Duodenal mucosa (tissue), 2 donors: Measurements from ENCODE around the gene HTT-AS.

Experiments
- H3K27ac ChIP-seq: one replicate; pipeline ENCODE4 v1.7.0; 2013; ENCODE audit warnings: low read depth, low read length
- H3K27me3 ChIP-seq, 2 donors: one replicate each; pipeline ENCODE4 v1.7.0; 2013; ENCODE audit warnings: low read length in 2 of 2, control low read depth in 1 of 2; ENCODE audit not compliant: insufficient read depth in 2 of 2, control insufficient read depth in 1 of 2
- H3K36me3 ChIP-seq, 2 donors: one replicate each; pipeline ENCODE4 v1.7.0; 2013; ENCODE audit warnings: low read length in 2 of 2, control low read depth in 1 of 2; ENCODE audit not compliant: insufficient read depth in 2 of 2, control insufficient read depth in 1 of 2
- H3K4me1 ChIP-seq, 2 donors: one replicate each; pipeline ENCODE4 v1.7.0; 2013; ENCODE audit warnings: low read length in 2 of 2, control low read depth in 1 of 2; ENCODE audit not compliant: insufficient read depth in 2 of 2, control insufficient read depth in 1 of 2
- H3K4me3 ChIP-seq, 2 donors: one replicate each; pipeline ENCODE4 v1.7.0; 2013; ENCODE audit warnings: low read length in 2 of 2, low read depth in 1 of 2
- H3K9ac ChIP-seq, 2 donors: one replicate each; pipeline ENCODE4 v1.7.0; 2013; ENCODE audit warnings: low read length in 2 of 2, low read depth in 1 of 2
- H3K9me3 ChIP-seq, 2 donors: one replicate each; pipeline ENCODE4 v1.7.0; 2013; ENCODE audit warnings: low read length in 2 of 2, control low read depth in 1 of 2; ENCODE audit not compliant: control insufficient read depth in 1 of 2

Gene HTT-AS

GRCh38 chr4:3073158-3074077, 920 bp downstream of the HTT-AS start:
- Histone ChIP-seq H3K36me3 (no peaks in the 10 kb centered on the region), H3K9ac (peak overlapping the region; percentile 25 to 61), H3K4me1 (peaks cover 12 to 15% of the 10 kb centered on the region in 2 donors), H3K27ac (peak overlapping the region; percentile 10), H3K27me3 (no peaks in the 10 kb centered on the region), H3K9me3 (no peaks in the 10 kb centered on the region), H3K4me3 (peak overlapping the region; percentile 77 to 81)

- Histone ChIP-seq H3K9me3 (no peaks in the 10 kb centered on the region), H3K36me3 (no peaks in the 10 kb centered on the region), H3K4me3 (no peak overlapping the region), H3K9ac (no peak overlapping the region), H3K27me3 (no peaks in the 10 kb centered on the region), H3K27ac (no peak overlapping the region), H3K4me1 (peaks cover 12% of the 10 kb centered on the region in 2 donors)
These were observed 2.5 kb downstream of the HTT-AS start for GRCh38 chr4:3071811-3072210.

GRCh38 chr4:3070709-3071500, 3.4 kb downstream of the HTT-AS start:
- H3K9ac ChIP-seq: no peak overlapping the region
- H3K4me3 ChIP-seq: no peak overlapping the region
- no peaks in the 10 kb centered on the region for H3K27me3 ChIP-seq
- H3K27ac ChIP-seq: no peak overlapping the region
- peaks cover 3 to 6% of the 10 kb centered on the region in 2 donors for H3K4me1 ChIP-seq
- H3K9me3 ChIP-seq: no peaks in the 10 kb centered on the region
- H3K36me3 ChIP-seq: no peaks in the 10 kb centered on the region

- H3K9ac ChIP-seq: no peak overlapping the region
- H3K9me3 ChIP-seq: no peaks in the 10 kb centered on the region
- no peaks in the 10 kb centered on the region for H3K27me3 ChIP-seq
- H3K27ac ChIP-seq: no peak overlapping the region
- no peaks in the 10 kb centered on the region for H3K36me3 ChIP-seq
- peaks cover 0 to 3% of the 10 kb centered on the region in 2 donors for H3K4me1 ChIP-seq
- H3K4me3 ChIP-seq: no peak overlapping the region
These were observed 4.6 kb downstream of the HTT-AS start for GRCh38 chr4:3069661-3070199.

- Histone ChIP-seq H3K4me3 (no peak overlapping the region), H3K9me3 (no peaks in the 10 kb centered on the region), H3K27ac (no peak overlapping the region), H3K4me1 (no peaks in the 10 kb centered on the region), H3K36me3 (no peaks in the 10 kb centered on the region), H3K9ac (no peak overlapping the region), H3K27me3 (no peaks in the 10 kb centered on the region)
These were observed 6.8 kb downstream of the HTT-AS start for GRCh38 chr4:3067473-3068001.

- H3K9ac ChIP-seq: no peak overlapping the region
- no peaks in the 10 kb centered on the region for H3K27me3 ChIP-seq
- H3K9me3 ChIP-seq: no peaks in the 10 kb centered on the region
- no peak overlapping the region for H3K27ac ChIP-seq
- H3K4me3 ChIP-seq: no peak overlapping the region
- no peaks in the 10 kb centered on the region for H3K4me1 ChIP-seq
- H3K36me3 ChIP-seq: no peaks in the 10 kb centered on the region
These were observed 7.4 kb downstream of the HTT-AS start for GRCh38 chr4:3066836-3067400.

- Histone ChIP-seq H3K9me3 (no peaks in the 10 kb centered on the region), H3K9ac (no peak overlapping the region), H3K4me3 (no peak overlapping the region)
These were observed 8.8 kb downstream of the HTT-AS start for GRCh38 chr4:3065551-3065950.

GRCh38 chr4:3062471-3062870, 11.9 kb downstream of the HTT-AS start:
- Histone ChIP-seq H3K36me3 (no peaks in the 10 kb centered on the region), H3K27ac (no peak overlapping the region), H3K9ac (no peak overlapping the region), H3K9me3 (no peaks in the 10 kb centered on the region), H3K4me1 (no peaks in the 10 kb centered on the region), H3K27me3 (no peaks in the 10 kb centered on the region), H3K4me3 (no peak overlapping the region)

More at GRCh38 chr4:3065551-3065950, 8.8 kb downstream of the HTT-AS start:
- H3K27ac ChIP-seq: no peak overlapping the region
- H3K27me3 ChIP-seq: no peaks in the 10 kb centered on the region
- no peaks in the 10 kb centered on the region for H3K36me3 ChIP-seq
- no peaks in the 10 kb centered on the region for H3K4me1 ChIP-seq

- Histone ChIP-seq H3K4me1 (no peaks in the 10 kb centered on the region), H3K27me3 (no peaks in the 10 kb centered on the region), H3K9ac (no peak overlapping the region), H3K36me3 (no peaks in the 10 kb centered on the region), H3K4me3 (no peak overlapping the region), H3K9me3 (peaks cover 2 to 6% of the 10 kb centered on the region in 2 donors), H3K27ac (no peak overlapping the region)
These were observed 13.4 kb downstream of the HTT-AS start for GRCh38 chr4:3060946-3061345.
